Measurements from ENCODE around the gene OSCP1.
A peak's percentile ranks its signal among the peaks of the same experiment; 100 is the strongest.

The OSCP1 gene

DNA sequence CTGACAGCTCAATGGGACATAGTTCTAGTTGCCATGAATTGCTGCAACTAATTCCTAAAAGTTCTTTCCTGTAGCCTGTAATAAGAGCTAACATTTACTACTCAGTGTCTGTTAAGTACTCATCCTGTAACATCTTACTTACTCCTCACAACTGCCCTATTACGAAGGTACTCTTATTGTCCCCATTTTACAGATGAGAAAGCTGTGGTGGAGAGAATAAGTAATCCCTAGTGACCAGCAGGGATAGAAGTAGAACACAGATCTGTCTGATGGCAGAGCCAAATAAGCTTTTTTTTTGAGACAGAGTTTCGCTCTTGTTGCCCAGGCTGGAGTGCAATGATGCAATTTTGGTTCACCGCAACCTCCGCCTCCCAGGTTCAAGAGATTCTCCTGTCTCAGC lies 67.6 kb downstream of the OSCP1 start:
- no peak for DNase-seq (ENCODE audit: low spot score)

DNA sequence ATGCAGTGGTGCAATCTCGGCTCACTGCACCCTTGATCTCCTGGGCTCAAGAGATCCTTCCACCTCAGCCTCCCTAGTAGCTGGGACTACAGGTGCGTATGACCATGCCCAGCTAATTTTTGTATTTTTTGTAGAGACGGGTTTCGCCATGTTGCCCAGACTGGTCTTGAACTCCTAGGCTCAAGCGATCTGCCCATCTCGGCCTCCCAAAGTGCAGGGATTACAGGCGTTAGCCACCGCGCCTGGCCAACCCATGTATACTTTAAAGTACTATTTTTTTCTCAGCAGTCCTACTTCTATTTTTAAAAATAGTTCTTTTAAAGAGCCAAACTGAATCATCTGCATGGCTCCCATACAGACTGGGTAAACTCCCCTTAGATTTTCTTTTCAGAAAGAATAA lies 68.0 kb downstream of the OSCP1 start:
- no peak for DNase-seq (ENCODE audit: low spot score)

DNA sequence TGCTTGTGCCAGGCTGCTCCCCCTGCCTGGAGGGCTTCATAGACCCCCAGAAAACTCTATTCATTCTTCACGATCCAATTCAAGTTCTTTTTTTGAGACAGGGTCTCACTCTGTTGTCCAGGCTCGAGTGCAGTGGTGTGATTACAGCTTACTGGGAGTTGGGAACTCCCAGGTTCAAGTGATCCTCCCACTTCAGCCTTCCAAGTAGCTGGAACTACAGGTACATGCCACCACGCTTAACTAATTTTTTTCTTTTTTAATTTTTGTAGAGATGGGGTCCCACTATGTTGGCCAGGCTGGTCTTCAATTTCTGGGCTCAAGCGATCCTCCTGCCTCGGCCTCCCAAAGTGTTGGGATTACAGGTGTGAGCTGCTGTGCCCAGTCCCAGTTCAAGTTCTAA lies 68.8 kb downstream of the OSCP1 start:
- DNase-seq (ENCODE audit: low spot score): no peak

DNA sequence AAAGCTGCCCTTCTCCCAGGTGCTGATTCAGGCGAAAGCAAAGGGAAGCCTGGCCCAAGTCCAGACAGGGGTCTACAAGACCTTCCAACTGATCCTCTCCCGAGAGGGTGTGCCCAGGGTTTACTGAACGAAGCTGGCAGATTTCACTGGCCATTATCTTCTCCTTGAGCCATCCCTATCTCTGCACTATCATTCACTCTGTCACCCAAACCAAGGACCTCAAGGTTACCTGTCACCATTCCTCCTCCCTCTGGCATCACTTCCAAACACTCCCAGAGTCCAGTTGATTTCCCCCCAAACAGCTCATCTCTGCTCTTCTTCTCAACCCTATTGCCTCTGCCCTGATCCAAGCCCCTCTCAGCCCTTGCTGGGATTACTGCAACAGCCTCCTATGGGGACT lies 69.5 kb downstream of the OSCP1 start:
- no peak for DNase-seq (ENCODE audit: low spot score)

DNA sequence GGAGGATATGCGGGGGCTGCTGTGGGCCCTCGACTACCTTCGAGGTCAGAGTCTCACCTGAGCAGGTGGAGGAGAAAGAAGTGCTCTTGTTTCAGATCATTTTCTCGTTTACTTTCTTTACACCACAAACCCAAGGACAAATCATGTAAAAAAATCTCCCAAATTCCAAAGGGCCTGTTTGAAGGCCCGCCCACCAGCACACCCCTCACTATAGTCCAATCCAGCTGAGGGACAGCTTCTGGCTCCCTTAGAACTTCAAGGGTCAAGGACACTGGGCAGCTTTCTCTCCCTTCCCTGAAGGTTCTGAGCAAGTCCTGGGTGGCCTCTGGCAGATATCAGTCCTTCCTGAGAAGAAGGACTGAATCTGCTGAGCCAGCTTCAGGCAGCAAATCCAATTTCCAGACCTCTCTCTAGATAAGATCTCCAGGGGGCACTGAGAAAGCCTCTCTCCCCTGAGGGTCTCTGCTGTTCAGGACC lies 70.1 kb downstream of the OSCP1 start:
- DNase-seq (ENCODE audit: low spot score): no peak

DNA sequence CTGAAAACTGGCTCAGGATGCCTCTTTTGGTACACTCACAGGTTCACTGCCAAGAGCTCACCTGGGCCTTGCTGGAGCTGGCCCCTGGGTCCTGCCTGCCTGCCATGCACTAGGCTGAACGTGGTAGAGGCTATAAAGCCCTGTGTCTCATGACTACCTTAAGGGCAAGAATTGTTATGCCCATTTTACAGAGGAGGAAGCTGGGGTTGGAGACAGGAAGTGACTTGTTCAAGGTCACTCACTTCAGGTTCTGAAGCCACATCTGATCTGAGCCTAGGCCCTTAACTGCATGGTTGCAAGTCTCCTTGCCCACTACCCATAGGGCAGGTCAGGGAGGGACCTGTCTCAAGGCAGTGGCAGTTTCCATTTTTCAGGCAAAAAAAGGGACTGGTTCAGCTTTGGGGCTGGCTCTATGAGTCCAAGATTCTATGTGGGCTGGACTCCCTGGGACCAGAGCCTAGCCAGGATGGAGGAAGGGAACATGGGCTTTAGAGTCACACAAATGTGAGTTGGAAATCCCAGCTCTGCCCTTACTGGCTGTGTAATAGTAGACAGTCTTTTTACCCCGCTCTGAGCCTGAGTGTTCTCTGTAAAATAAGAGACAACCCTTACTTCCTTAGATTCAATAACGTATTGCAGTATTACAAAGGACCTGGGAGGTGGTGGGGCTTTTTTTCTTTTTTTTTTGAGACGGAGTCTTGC lies 72.3 kb downstream of the OSCP1 start:
- peak; percentile 36 for DNase-seq (ENCODE audit: low spot score)

DNA sequence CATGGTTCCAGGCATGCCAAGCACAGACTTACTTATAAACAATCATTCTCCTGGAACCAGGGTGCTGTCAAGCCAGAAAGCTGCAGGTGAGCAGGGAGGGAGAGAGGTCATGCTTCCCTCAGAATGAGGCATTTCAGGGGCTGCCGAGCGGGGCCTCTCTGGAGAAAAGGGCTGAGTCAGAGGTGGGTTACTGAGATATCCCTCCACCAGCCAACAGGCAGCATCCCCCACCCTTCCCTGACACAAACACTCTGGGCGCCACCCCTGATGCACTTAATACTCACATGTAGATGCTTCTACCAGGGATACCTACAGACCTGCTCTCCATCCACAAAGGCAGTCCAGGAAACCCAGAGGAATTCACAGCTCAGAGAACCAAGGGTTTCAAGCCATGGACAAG lies 77.6 kb downstream of the OSCP1 start:
- no peak for DNase-seq (ENCODE audit: low spot score)

DNA sequence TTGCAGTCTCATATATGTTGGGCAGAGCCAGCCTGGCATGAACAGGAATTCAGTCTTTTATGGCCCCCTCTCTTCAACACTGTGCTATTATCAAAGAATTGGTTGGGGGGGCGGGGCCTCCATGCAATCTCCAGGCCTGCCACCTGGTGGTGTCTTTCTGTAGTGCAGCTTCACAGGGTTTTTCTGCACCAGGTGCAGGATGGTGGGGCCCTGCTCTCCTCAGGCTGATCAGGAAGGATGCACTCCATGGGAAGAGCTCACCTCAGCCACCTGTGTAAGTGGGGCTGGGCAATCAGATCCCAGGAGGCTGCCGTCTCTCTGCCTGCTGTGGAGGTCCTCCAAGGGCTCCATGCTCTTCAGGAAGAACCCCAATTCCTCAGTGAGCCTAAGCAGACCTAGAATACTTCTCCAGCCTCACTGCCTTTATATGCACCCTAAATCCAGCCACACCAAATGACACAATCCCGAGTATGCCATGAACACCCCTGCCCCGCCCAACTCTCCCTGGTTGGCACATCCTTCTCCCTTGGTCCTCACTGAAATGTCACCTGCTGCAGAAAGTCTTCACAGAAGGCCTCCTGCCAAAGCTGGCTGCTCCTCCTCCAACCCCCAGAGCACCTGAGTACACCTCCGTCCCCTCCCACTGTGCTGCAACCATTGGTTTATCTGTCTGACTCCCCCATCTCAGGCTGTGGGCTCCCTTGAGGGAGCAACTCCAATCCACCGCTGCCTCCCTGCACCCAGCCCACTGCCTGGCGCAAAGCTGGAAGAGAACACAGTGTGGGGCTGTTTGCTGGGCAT lies 81.0 kb downstream of the OSCP1 start:
- DNase-seq (ENCODE audit: low spot score): peak; percentile 80

Measured in activated CD4-positive, alpha-beta T cell treated with anti-CD3 and anti-CD28 coated beads, Interleukin-2, Interleukin-4, amounts not matched to agents 100 ng/mL and 50 ng/mL, durations not matched to agents 16 hours and 8 hours (primary cell).